Caco-2 (cell line): ENCODE data around the gene APOL1. TPM values are rescaled to one million over a fixed set of nuclear protein-coding genes. Genes with fewer than 3 reads are reported as not detected.

Experiments used
- BruUV-seq: library from RNA; stranded (reverse); fragments of 400-500 nt; replicated peaks from 2 replicates; lab custom pipeline; 2021; lab: Mats Ljungman, UMichigan
- CTCF ChIA-PET: fragments of 300-600 bp; sonication (Branson Sonifier 250); formaldehyde crosslinking; loops from one replicate; lab custom pipeline; 2022; ENCODE audit warnings: antibody characterized with exemption; lab: Charles Lee
- POLR2A ChIA-PET: fragments of 300-600 bp; sonication (Branson Sonifier 250); formaldehyde crosslinking; loops from one replicate; lab custom pipeline; 2022; ENCODE audit warnings: antibody characterized with exemption; lab: Charles Lee
- DNase-seq, 2 experiments: peaks; one replicate each; pipeline versions ENCODE4 v3.0.0 to v3.0.0-alpha.2; 2020 to 2022
- H3K27me3 ChIP-seq: replicated peaks from 2 replicates; pipeline ENCODE4 v1.6.0; 2011; ENCODE audit warnings: low read length; ENCODE audit not compliant: control insufficient read depth, insufficient read depth
- H3K36me3 ChIP-seq: 2 replicates; pipeline ENCODE4 v1.5.1; 2011; ENCODE audit warnings: low read length; ENCODE audit not compliant: control insufficient read depth, insufficient read depth
- H3K4me1 ChIP-seq: fragments of 250-450 bp; sonication (Bioruptor Pico); 2 replicates; pipeline ENCODE4 v1.5.1; 2020; ENCODE audit warnings: mild to moderate bottlenecking
- H3K4me3 ChIP-seq: 2 replicates; pipeline ENCODE4 v1.5.1; 2011; ENCODE audit warnings: low read depth, mild to moderate bottlenecking, control low read depth, low read length
- H3K9me3 ChIP-seq: fragments of 250-450 bp; sonication (Bioruptor Pico); 2 replicates; pipeline ENCODE4 v1.5.1; 2020; ENCODE audit warnings: mild to moderate bottlenecking, moderate library complexity
- H3K27ac Mint-ChIP-seq: one replicate; pipeline ENCODE4 v1.8.0; 2022; ENCODE audit warnings: mixed read lengths; ENCODE audit not compliant: unreplicated experiment
- H3K27me3 Mint-ChIP-seq: one replicate; pipeline ENCODE4 v1.8.0; 2022; ENCODE audit warnings: mixed read lengths; ENCODE audit not compliant: insufficient read depth, unreplicated experiment
- H3K36me3 Mint-ChIP-seq: one replicate; pipeline ENCODE4 v1.8.0; 2022; ENCODE audit warnings: mild to moderate bottlenecking, mixed read lengths; ENCODE audit not compliant: insufficient read depth, unreplicated experiment
- H3K4me1 Mint-ChIP-seq: one replicate; pipeline ENCODE4 v1.8.0; 2022; ENCODE audit warnings: low read depth, mixed read lengths; ENCODE audit not compliant: unreplicated experiment
- H3K4me3 Mint-ChIP-seq: one replicate; pipeline ENCODE4 v1.8.0; 2022; ENCODE audit warnings: mild to moderate bottlenecking, moderate library complexity, mixed read lengths; ENCODE audit not compliant: unreplicated experiment
- H3K9me3 Mint-ChIP-seq: one replicate; pipeline ENCODE4 v1.8.0; 2022; ENCODE audit warnings: mixed read lengths; ENCODE audit not compliant: unreplicated experiment
- intact Hi-C: fragments of 100-400 bp; cut with micrococcal nuclease; formaldehyde crosslinking; loops from one replicate; pipeline ENCODE4 v1.10.0; 2022; ENCODE audit not compliant: unreplicated experiment
- total RNA-seq: library from RNA; stranded (reverse); gene quantifications from 2 replicates; pipeline ENCODE4 v1.2.3, GENCODE V29; 2022
- TF ChIP-seq, protein P1 (sequence below), 2 experiments: fragments of 200-600 bp in 1 of 2; IDR thresholded peaks; 1 replicate in 1 of 2; 2 replicates in 1 of 2; pipeline versions ENCODE4 v1.5.1 to v1.8.0; 2011 to 2022; ENCODE audit warnings: antibody characterized with exemption in 1 of 2, control low read depth in 1 of 2, inconsistent platforms in 1 of 2, low read depth in 1 of 2, low read length in 1 of 2, mild to moderate bottlenecking in 1 of 2, moderate library complexity in 1 of 2; ENCODE audit not compliant: insufficient read depth in 1 of 2, severe bottlenecking in 1 of 2, unreplicated experiment in 1 of 2

The APOL1 gene
- total RNA-seq, 1 experiment from 2014 or later = 0.39 TPM

GRCh38 chr22:36257308-36257707, 4.4 kb downstream of the APOL1 start:
- Mint-ChIP-seq H3K27me3 (peaks cover 3% of the 10 kb centered on the region), H3K36me3 (no peaks in the 10 kb centered on the region), H3K4me3 (no peak overlapping the region), H3K4me1 (no peaks in the 10 kb centered on the region), H3K27ac (no peak overlapping the region), H3K9me3 (no peaks in the 10 kb centered on the region)
- Histone ChIP-seq H3K27me3 (no peaks in the 10 kb centered on the region), H3K4me1 (no peaks in the 10 kb centered on the region), H3K36me3 (no peaks in the 10 kb centered on the region), H3K9me3 (no peaks in the 10 kb centered on the region), H3K4me3 (no peak overlapping the region)
- intact Hi-C loops = no loop called here
- DNase-seq = no peak
- BruUV-seq = no TSS peak
- ChIA-PET POLR2A (no interaction called here), CTCF (no interaction called here)
- TF ChIP-seq, protein P1, sequence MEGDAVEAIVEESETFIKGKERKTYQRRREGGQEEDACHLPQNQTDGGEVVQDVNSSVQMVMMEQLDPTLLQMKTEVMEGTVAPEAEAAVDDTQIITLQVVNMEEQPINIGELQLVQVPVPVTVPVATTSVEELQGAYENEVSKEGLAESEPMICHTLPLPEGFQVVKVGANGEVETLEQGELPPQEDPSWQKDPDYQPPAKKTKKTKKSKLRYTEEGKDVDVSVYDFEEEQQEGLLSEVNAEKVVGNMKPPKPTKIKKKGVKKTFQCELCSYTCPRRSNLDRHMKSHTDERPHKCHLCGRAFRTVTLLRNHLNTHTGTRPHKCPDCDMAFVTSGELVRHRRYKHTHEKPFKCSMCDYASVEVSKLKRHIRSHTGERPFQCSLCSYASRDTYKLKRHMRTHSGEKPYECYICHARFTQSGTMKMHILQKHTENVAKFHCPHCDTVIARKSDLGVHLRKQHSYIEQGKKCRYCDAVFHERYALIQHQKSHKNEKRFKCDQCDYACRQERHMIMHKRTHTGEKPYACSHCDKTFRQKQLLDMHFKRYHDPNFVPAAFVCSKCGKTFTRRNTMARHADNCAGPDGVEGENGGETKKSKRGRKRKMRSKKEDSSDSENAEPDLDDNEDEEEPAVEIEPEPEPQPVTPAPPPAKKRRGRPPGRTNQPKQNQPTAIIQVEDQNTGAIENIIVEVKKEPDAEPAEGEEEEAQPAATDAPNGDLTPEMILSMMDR (IDR thresholded peaks at IDR 0.05; ENCODE audit: insufficient read depth in 1 of 2, low read depth in 1 of 2, low read length in 1 of 2, severe bottlenecking in 1 of 2, unreplicated experiment in 1 of 2) = no peak

- no peak overlapping the region for H3K4me3 ChIP-seq
- Mint-ChIP-seq H3K27ac (no peak overlapping the region), H3K36me3 (no peaks in the 10 kb centered on the region), H3K4me3 (no peak overlapping the region), H3K27me3 (peaks cover 3% of the 10 kb centered on the region), H3K9me3 (no peaks in the 10 kb centered on the region), H3K4me1 (no peaks in the 10 kb centered on the region)
- H3K9me3 ChIP-seq = no peaks in the 10 kb centered on the region
- CTCF ChIA-PET = no interaction called here
- H3K4me1 ChIP-seq = no peaks in the 10 kb centered on the region
- no TSS peak for BruUV-seq
- TF ChIP-seq, protein P1 (IDR thresholded peaks at IDR 0.05; ENCODE audit: insufficient read depth in 1 of 2, low read depth in 1 of 2, low read length in 1 of 2, severe bottlenecking in 1 of 2, unreplicated experiment in 1 of 2) = no peak
- intact Hi-C loops = no loop called here
- POLR2A ChIA-PET = no interaction called here
- DNase-seq = no peak
- H3K27me3 ChIP-seq = no peaks in the 10 kb centered on the region
- H3K36me3 ChIP-seq = no peaks in the 10 kb centered on the region
Observed at GRCh38 chr22:36257948-36258670, 5.2 kb downstream of the APOL1 start.

- ChIA-PET CTCF (no interaction called here), POLR2A (no interaction called here)
- DNase-seq = no peak
- intact Hi-C loops = no loop called here
- no peaks in the 10 kb centered on the region for H3K4me1 Mint-ChIP-seq
- TF ChIP-seq, protein P1 (IDR thresholded peaks at IDR 0.05; ENCODE audit: insufficient read depth in 1 of 2, low read depth in 1 of 2, low read length in 1 of 2, severe bottlenecking in 1 of 2, unreplicated experiment in 1 of 2) = no peak
- H3K9me3 ChIP-seq = no peaks in the 10 kb centered on the region
- no peaks in the 10 kb centered on the region for H3K9me3 Mint-ChIP-seq
- no peak overlapping the region for H3K27ac Mint-ChIP-seq
- no peaks in the 10 kb centered on the region for H3K36me3 Mint-ChIP-seq
- H3K4me3 Mint-ChIP-seq = no peak overlapping the region
- H3K4me1 ChIP-seq = no peaks in the 10 kb centered on the region
- no peaks in the 10 kb centered on the region for H3K27me3 ChIP-seq
- H3K27me3 Mint-ChIP-seq = peaks cover 3% of the 10 kb centered on the region
- BruUV-seq = no TSS peak
- no peak overlapping the region for H3K4me3 ChIP-seq
- no peaks in the 10 kb centered on the region for H3K36me3 ChIP-seq
Observed at GRCh38 chr22:36258701-36259614, 6.0 kb downstream of the APOL1 start.
